NCI-H187 (cell line): ENCODE data around the gene SYDE2.
"Not testable (repeated sequence)": the region's sequence is repeated elsewhere in the genome, so short reads cannot be mapped to it uniquely, and the experiment has no call there.

ENCODE experiments used
- DNase-seq, 2 experiments: peaks; one replicate each; lab custom pipeline; 2025; lab: John Stamatoyannopoulos, UW

Gene SYDE2

GRCh38 chr1:85166351-85166750 is 34.5 kb downstream of the SYDE2 start:
- no peak for DNase-seq

DNA sequence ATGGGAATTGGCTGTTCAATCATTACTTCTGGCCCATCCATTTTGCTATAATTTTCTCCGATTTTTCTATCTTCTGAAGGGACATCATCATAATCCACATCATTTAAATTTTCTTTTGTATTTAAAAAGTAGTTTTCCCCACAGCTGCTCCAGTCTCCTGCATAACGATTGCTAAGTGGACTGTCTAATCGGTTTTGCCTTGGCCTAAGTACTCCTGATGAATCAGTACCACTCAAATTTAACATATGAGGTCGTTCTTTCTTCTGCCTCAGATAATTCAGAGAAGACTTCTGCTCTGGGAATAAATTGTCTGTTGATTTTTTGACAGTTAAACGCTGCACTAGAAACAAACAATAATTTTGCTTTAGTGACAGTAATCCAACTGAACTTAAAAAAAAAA is 41.9 kb downstream of the SYDE2 start:
- DNase-seq = no peak

- DNase-seq = no peak
Measured at GRCh38 chr1:85157436-85157835, 43.4 kb downstream of the SYDE2 start.

GRCh38 chr1:85153149-85153891 is 47.5 kb downstream of the SYDE2 start:
- no peak for DNase-seq

- no peak for DNase-seq
Measured at GRCh38 chr1:85151446-85151845, 49.4 kb downstream of the SYDE2 start.

GRCh38 chr1:85149805-85150204 is 51.0 kb downstream of the SYDE2 start:
- no peak for DNase-seq

DNA sequence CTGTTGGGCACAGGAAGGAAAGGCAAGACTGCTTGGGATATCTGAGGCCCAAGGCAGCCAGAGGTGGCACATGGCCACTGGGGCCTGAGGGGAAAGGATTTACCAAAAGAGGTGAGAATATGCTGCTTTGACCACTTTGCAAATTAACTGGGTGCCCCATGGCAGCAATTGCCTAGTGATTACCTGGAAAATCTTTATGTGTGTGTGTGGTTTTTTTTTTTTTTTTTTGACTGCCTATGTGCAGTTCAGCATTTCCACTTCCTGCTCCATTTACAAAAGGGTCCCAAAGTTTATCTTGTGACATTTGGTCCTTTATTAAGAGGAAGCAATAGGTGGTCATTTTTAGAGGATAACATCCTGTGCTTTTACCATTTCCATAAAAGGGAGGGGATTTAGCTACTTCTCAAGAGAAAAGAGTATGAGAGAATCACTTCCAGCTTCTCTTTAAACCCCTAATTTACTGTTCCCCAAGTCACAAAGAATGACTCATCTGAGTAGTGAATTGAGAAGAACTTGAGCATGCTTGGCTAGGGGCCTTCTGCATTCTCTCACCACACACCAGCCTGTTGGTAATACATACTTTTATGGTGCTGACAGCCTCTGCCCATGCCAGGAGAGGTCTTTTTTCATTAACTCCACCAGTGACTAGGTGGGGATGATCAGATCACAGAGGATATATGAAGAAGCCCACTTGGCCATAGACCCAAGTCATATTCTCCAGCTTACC is 52.1 kb downstream of the SYDE2 start:
- no peak for DNase-seq

DNA sequence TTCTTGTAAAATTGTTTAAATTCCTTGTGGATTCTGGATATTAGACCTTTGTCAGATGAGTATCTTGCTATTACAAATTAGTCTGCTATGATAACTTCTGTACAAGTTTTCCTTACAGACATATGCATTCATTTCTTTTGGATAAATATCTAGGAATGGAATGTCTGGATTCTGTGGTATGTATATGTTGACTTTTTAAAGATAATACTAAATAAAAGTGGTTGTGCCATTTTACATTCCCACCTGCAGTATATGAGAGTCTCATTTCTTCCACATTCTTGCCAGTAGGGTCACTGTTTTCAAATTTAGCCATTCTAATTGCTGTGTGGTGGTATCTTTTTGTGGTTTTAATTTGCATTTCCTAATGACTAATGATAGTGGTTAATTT is 53.9 kb downstream of the SYDE2 start:
- DNase-seq = no peak

- not testable (repeated sequence) for DNase-seq
Measured at GRCh38 chr1:85146298-85146971, 54.4 kb downstream of the SYDE2 start.

- no peak for DNase-seq
Measured at GRCh38 chr1:85144351-85144750, 56.5 kb downstream of the SYDE2 start.

DNA sequence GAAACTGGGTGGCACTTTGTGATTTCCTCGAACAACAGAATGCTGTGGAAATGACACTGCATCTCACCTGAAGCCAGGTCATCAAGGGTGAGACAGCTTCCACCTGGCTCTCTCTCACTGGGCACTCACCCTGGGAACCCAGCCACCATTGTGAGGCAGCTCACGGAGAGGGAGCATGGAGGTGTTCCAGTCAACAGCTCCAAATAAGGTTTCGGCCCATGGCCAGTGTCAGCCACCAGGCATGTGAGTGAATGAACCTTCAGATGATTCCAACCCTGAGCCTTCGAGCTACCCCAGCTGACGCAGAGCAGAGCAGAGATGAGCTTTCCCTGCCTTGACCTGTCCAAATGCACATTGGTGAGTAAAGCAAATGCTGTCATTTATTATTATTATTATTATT is 58.1 kb downstream of the SYDE2 start:
- no peak for DNase-seq

DNA sequence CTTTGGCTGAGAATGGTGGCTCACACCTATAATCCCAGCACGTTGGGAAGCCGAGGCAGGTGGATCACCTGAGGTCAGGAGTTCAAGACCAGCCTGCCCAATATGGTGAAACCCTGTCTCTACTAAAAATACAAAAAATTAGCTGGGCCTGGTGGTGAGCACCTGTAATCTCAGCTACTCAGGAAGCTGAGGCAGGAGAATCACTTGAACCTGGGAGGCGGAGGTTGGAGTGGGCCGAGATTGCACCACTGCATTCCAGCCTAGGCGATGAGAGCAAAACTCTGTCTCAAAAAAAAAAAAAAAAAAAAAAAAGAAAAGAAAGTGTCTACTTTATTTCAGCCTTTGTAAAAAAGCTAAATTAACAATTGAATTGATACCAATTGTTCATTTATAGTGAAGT is 62.4 kb downstream of the SYDE2 start:
- not testable (repeated sequence) for DNase-seq

- DNase-seq = peak; percentile 46 to 72
Measured at GRCh38 chr1:85137660-85138059, 63.2 kb downstream of the SYDE2 start.

DNA sequence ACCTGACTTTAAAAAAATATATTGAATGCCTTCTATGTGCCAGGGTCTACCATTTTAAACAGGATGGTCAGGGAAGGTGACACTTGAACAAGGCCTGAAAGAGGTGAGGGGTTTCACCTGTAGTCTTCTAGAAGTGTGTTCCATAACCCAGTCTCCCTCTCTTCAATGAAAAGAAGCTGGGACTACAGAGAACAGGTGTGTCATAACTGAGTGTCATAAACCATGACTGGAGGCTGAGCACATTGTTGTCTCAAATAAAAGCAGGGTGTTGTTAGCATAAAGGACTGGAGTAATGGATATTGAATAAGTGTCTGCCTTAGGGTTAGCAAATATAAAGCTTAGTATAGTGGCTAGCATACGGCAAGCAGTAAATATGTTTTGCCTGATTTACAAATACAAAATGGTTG is 65.4 kb downstream of the SYDE2 start:
- DNase-seq = peak; percentile 31 to 58

GRCh38 chr1:85134583-85135391 is 66.0 kb downstream of the SYDE2 start:
- DNase-seq = no peak

DNA sequence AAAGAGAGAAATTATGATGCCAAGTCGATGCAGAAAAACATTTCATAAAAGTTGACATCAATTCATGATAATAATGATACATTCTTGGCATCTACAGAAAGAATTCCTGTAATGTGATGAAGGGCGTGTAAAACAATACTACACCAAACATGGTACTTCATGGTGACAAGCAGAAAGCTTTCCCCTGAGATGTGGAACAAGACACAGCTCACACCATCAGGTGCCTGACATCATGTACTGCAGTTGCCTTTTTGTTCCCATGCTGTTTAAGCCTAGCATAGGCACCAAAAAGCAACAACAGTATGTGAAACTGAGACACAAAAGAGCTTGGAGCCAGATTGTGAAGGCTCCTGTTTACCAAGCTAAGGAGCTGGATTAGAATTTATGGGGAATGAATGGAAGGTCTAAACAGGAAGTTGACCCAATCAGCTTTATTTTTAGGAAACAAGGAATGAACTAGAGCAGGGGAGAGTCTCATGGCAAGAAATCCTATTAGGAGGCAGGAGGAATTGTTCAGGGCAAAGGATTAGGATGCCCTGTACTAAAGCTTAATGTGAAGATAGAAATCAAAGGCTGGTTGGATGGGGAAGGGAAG is 67.2 kb downstream of the SYDE2 start:
- DNase-seq = no peak

DNA sequence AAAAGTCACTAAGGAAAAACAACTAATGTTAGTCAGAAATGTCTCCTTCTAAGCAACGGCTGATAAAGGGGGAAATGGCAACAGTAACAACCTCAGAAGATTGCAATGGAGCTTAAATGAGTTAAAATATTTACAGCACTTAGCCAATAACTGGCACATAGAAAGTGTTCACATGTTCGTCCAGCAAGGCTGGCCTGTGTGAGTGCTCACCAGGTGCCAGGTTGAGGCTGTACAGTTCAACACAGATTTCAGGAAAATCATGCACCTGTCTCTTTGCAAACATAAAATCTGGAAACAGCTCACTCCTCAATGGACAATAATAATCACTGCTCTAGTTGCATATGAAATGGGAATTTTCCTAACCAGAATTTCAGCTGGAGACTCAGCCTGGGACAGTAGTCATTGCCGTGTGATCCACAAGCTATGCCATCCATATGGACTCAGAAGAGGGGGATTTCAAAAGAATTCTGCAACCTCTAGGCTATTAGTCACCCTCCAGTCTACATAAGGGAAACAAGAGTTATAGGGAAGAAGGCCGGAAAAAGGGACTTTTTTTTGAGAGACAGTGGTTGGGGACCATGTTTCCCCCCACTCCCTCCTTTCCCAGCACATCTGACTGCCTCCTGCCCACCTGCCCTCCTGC is 68.6 kb downstream of the SYDE2 start:
- no peak for DNase-seq

DNA sequence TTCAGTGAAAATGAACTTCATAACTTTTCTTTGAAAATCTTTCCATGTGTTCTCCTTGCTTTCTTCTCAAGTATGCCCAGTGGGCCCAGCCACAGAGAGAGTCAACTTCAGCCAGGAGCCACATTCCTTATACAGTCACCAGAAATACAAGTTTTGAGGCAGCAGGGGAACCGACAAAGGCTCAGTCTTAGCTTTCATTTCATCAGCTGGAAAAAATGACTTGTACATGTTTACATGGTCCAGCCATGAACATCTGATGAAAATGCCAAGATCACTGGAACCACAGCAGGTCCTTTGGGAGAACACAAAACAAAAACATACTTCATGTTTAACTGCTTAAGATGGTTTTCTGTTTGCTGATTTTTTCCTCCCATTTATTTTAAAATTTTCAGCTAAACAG is 72.5 kb downstream of the SYDE2 start:
- no peak for DNase-seq

- DNase-seq = no peak
Measured at GRCh38 chr1:85125891-85126290, 74.9 kb downstream of the SYDE2 start.

DNA sequence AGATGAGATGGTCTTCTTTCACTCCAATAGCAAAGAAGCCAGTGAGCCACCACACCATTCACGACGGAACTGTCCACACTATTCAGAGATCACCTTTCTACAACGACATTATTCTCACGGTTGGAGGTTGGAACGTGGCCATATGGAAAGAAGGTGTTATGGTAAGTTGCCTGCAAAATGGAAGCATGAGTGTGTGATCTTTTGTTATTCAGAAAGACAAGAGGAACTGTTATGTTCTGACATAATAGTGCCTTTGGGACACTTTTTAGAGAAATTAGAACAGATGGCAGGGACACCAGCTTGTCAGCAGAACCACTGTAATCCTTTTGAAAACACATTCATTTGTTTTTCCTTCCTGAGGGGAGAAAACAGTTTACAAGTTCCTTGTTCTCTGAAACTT is 76.7 kb downstream of the SYDE2 start:
- no peak for DNase-seq

DNA sequence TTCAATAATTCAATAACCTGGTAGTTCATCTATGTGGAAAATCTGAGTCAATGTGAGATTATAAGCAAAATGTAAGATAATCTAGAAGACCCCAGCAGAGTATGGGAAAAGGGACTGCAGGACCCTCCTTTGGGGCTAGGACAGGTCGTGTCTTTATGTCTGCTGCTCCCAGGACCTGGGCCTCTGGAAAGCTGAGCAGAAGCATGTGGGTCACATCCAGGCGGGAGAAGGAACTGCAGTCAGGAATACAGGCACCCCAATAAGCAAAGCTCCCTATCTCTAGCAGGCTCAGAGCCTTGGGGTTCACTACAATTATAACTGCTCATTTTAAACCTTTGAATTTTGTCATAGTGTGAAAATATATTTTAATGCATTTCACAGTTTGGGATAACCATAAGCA is 78.6 kb downstream of the SYDE2 start:
- DNase-seq = no peak
